Tibial nerve (tissue), 4 donors: ENCODE results near the gene AKT1.

Experiments
- EP300 ChIP-seq, 2 donors: sonication (generic); formaldehyde crosslinking; IDR thresholded peaks; one replicate each; pipeline ENCODE4 v1.6.1; 2017; ENCODE audit warnings: antibody characterized with exemption in 2 of 2, mild to moderate bottlenecking in 1 of 2
- POLR2A ChIP-seq, 2 donors: fragments of 450-650 bp; IDR thresholded peaks; one replicate each; pipeline ENCODE4 v1.6.1; 2017; ENCODE audit warnings: antibody characterized with exemption in 2 of 2, mild to moderate bottlenecking in 2 of 2, moderate library complexity in 2 of 2
- TF ChIP-seq, protein P1 (sequence below), 5 experiments: fragments of 200-600 bp in 3 of 5; fragments of 450-650 bp in 2 of 5; sonication (generic) in 3 of 5; IDR thresholded peaks; one replicate each; pipeline ENCODE4 v1.5.1; 2016 to 2019; ENCODE audit warnings: antibody characterized with exemption in 5 of 5, mild to moderate bottlenecking in 3 of 5, moderate library complexity in 2 of 5

DNA sequence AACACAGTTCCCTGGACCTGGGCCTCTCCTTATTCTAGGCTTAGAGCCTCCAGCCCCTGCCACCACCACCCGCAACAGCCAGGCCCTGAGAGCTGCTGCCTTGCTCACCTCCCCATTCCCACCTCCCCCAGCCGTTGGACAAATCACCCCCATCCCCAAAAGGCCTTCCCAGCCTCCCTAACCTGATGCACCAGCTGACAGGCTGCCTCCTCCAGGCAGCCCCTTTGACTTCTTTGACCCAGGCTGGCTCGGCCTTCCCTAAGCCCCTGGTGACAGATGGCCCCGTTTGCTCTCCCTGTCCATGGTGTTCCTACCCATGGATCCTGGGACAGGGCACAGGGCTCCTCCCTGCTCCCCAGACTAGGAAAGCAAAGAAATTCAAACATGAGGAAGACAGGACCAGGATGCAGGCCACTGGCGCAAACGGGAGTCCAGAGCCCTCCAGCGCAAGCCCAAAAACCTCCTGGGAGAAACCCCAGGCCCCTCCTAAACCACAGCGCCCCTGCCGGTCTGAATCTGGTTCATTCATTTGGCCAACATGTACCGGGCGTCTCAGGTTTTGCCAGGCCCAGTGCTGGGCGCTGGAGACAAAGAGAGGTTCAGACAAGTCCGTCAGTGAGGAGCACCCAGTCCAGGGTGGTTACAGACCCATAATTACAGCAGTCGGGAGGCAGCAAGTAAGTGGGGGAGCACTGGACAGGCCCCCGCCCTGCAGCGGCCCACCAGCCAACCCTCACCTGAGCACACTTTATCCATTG is 2.4 kb downstream of the AKT1 start:
- TF ChIP-seq POLR2A (IDR thresholded peaks at IDR 0.05), result no peak
- TF ChIP-seq, protein P1, sequence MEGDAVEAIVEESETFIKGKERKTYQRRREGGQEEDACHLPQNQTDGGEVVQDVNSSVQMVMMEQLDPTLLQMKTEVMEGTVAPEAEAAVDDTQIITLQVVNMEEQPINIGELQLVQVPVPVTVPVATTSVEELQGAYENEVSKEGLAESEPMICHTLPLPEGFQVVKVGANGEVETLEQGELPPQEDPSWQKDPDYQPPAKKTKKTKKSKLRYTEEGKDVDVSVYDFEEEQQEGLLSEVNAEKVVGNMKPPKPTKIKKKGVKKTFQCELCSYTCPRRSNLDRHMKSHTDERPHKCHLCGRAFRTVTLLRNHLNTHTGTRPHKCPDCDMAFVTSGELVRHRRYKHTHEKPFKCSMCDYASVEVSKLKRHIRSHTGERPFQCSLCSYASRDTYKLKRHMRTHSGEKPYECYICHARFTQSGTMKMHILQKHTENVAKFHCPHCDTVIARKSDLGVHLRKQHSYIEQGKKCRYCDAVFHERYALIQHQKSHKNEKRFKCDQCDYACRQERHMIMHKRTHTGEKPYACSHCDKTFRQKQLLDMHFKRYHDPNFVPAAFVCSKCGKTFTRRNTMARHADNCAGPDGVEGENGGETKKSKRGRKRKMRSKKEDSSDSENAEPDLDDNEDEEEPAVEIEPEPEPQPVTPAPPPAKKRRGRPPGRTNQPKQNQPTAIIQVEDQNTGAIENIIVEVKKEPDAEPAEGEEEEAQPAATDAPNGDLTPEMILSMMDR (IDR thresholded peaks at IDR 0.05), result no peak
- no peak for TF ChIP-seq EP300 (IDR thresholded peaks at IDR 0.05)
